22Rv1 (cell line): ENCODE data around the gene CFAP70.

Experiments
- CTCF ChIP-seq: fragments of 450-650 bp; IDR thresholded peaks from 2 replicates; pipeline ENCODE4 v1.5.1; 2017; ENCODE audit warnings: mild to moderate bottlenecking
- ZFX ChIP-seq: fragments of 450-650 bp; IDR thresholded peaks from 2 replicates; pipeline ENCODE4 v1.6.1; 2017; ENCODE audit warnings: antibody characterized with exemption, borderline replicate concordance

GRCh38 chr10:73405556-73405955 lies 46.9 kb upstream of the CFAP70 start:
- TF ChIP-seq CTCF = no peak
- no peak for TF ChIP-seq ZFX
